A673 (cell line): ENCODE measurements around the gene GCC2. TPM values are rescaled to one million over a fixed set of nuclear protein-coding genes. Genes with fewer than 3 reads are reported as not detected.
"Not testable (repeated sequence)": the region's sequence is repeated elsewhere in the genome, so short reads cannot be mapped to it uniquely, and the experiment has no call there.

Source experiments
- BruUV-seq: library from RNA; stranded (reverse); fragments of 400-500 nt; replicated peaks from 2 replicates; lab custom pipeline; 2021; lab: Mats Ljungman, UMichigan
- CTCF ChIA-PET: fragments of 300-600 bp; sonication (Branson Sonifier 250); formaldehyde crosslinking; loops from one replicate; lab custom pipeline; 2022; ENCODE audit warnings: antibody characterized with exemption; lab: Charles Lee
- POLR2A ChIA-PET: fragments of 300-600 bp; sonication (Branson Sonifier 250); formaldehyde crosslinking; loops from one replicate; lab custom pipeline; 2022; ENCODE audit warnings: antibody characterized with exemption; ENCODE audit not compliant: low non-redundant PET; lab: Charles Lee
- DNase-seq: peaks from one replicate; pipeline ENCODE4 v3.0.0-alpha.2; 2015; ENCODE audit warnings: low spot score
- H3K27ac ChIP-seq: fragments of 200-600 bp; sonication (generic); 2 replicates; pipeline ENCODE4 v1.5.1; 2016; ENCODE audit warnings: mixed run types, low read depth, mild to moderate bottlenecking, mixed read lengths, antibody characterized with exemption, low read length; ENCODE audit not compliant: poor library complexity, severe bottlenecking
- H3K27me3 ChIP-seq: fragments of 200-600 bp; sonication (generic); replicated peaks from 2 replicates; pipeline ENCODE4 v1.6.1; 2017; ENCODE audit warnings: mixed run types, low read depth, mild to moderate bottlenecking, mixed read lengths, antibody characterized with exemption, low read length; ENCODE audit not compliant: insufficient read depth, poor library complexity
- H3K36me3 ChIP-seq: fragments of 200-600 bp; sonication (generic); 2 replicates; pipeline ENCODE4 v1.6.1; 2016; ENCODE audit warnings: mixed run types, mild to moderate bottlenecking, mixed read lengths, antibody characterized with exemption, low read length; ENCODE audit not compliant: insufficient read depth, poor library complexity, severe bottlenecking
- H3K4me1 ChIP-seq: fragments of 200-600 bp; sonication (generic); 2 replicates; pipeline ENCODE4 v1.6.1; 2017; ENCODE audit warnings: mixed run types, mild to moderate bottlenecking, mixed read lengths, antibody characterized with exemption, low read length; ENCODE audit not compliant: insufficient read depth, poor library complexity, severe bottlenecking
- H3K4me3 ChIP-seq: fragments of 200-600 bp; sonication (generic); 2 replicates; pipeline ENCODE4 v1.5.1; 2016; ENCODE audit warnings: low read depth, mixed run types, mild to moderate bottlenecking, mixed read lengths, low read length; ENCODE audit not compliant: poor library complexity, severe bottlenecking
- H3K9me3 ChIP-seq: fragments of 200-600 bp; sonication (generic); 2 replicates; pipeline ENCODE4 v1.6.1; 2016; ENCODE audit warnings: mixed run types, low read depth, mild to moderate bottlenecking, mixed read lengths, antibody characterized with exemption, low read length; ENCODE audit not compliant: poor library complexity, severe bottlenecking
- EZH2 ChIP-seq: fragments of 200-600 bp; sonication (generic); IDR thresholded peaks from 2 replicates; pipeline ENCODE4 v1.6.1; 2017; ENCODE audit warnings: borderline replicate concordance, low read depth, mild to moderate bottlenecking, mixed read lengths, antibody characterized with exemption, low read length; ENCODE audit not compliant: poor library complexity, severe bottlenecking
- intact Hi-C: fragments of 100-400 bp; cut with micrococcal nuclease; formaldehyde crosslinking; loops from one replicate; pipeline ENCODE4 v1.10.0; 2022; ENCODE audit not compliant: unreplicated experiment
- total RNA-seq: library from RNA; stranded (reverse); gene quantifications from 2 replicates; pipeline ENCODE4 v1.2.3, GENCODE V29; 2021
- TF ChIP-seq, protein P1 (sequence below): fragments of 300-800, 200-600 bp; sonication (generic); conservative IDR thresholded peaks from 2 replicates; pipeline ENCODE4 v1.5.1; 2017; ENCODE audit warnings: low read depth, mild to moderate bottlenecking, antibody characterized with exemption, low read length, moderate library complexity, mixed read lengths

The GCC2 gene
- total RNA-seq, 1 experiment from 2014 or later = 25.4 TPM

DNA sequence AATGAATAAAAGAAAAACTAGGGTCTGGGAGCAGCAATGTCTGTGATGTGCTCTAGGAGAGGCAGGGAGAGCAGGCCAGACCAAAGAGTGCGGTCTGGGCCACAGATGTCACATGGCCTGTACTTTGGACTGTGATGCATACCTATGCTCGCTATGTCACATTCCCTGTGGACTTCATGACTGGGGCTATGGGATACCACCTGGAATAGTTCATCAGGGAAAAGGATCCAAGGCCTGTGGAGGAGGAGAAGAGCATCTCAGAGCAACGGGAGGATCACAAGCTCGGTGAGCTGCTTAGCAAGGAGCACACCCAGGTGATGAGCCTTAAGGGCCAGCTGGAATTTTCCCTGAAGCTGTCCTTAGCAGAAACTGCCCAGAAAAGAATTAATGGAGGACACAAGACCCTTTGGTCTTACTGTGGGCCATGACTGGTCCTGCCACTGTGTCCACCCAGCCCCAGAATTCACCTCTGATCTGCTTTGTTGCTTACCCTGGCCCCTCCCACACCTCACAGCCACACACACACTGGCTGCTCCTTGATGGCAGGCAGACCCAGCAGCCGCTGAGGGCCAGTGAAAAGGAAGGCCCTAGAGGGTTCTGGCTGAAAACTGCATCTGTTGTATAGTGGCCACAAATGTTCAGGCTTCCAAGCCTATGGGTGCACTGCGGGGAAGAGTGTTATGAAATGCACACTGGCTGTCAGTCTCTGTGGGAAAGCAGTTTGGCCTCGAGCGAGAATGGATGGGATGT lies 25.3 kb upstream of the GCC2 start:
- Histone ChIP-seq H3K4me3 (no peak overlapping the region), H3K4me1 (no peaks in the 10 kb centered on the region), H3K9me3 (no peaks in the 10 kb centered on the region), H3K27ac (no peak overlapping the region), H3K27me3 (no peaks in the 10 kb centered on the region), H3K36me3 (no peaks in the 10 kb centered on the region)
- POLR2A ChIA-PET = no interaction called here
- DNase-seq = no peak
- TF ChIP-seq EZH2 = no peak
- TF ChIP-seq, protein P1, sequence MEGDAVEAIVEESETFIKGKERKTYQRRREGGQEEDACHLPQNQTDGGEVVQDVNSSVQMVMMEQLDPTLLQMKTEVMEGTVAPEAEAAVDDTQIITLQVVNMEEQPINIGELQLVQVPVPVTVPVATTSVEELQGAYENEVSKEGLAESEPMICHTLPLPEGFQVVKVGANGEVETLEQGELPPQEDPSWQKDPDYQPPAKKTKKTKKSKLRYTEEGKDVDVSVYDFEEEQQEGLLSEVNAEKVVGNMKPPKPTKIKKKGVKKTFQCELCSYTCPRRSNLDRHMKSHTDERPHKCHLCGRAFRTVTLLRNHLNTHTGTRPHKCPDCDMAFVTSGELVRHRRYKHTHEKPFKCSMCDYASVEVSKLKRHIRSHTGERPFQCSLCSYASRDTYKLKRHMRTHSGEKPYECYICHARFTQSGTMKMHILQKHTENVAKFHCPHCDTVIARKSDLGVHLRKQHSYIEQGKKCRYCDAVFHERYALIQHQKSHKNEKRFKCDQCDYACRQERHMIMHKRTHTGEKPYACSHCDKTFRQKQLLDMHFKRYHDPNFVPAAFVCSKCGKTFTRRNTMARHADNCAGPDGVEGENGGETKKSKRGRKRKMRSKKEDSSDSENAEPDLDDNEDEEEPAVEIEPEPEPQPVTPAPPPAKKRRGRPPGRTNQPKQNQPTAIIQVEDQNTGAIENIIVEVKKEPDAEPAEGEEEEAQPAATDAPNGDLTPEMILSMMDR = no peak
- intact Hi-C loops = no loop called here
- CTCF ChIA-PET = no interaction called here
- no TSS peak for BruUV-seq

DNA sequence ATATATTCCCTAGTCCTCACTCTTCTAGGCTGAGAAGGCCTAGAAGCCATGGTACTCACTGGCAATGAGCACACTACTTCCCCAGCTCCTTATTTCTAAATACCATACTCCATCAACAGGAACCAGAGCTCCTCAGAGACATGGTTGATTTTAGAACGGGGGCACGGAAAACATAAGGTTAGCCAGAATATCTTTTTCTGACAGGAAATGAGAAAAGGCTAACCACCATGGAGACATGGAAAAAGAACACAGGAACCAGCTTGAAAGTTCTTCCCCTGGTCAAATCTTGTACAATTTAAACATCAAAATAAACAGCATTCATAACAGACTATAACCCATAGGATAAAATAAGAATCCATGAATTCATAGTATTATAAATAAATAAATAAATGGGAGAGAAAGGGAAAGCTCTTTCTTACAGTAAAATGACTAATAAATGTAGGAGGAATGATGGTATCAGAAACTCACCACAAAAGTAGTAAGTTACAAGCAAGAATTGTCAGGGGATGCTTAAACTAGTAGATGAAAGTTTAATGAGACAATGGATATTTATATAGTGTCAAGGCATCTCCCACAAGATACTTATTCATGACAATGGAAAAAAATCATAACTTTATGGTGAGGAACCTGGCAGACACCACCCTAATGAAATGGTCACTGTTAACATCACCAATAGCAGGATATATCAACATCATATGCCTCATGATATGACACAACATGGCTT lies 20.6 kb upstream of the GCC2 start:
- intact Hi-C loops = no loop called here
- TF ChIP-seq, protein P1 = no peak
- TF ChIP-seq EZH2 = no peak
- Histone ChIP-seq H3K27me3 (no peaks in the 10 kb centered on the region), H3K4me3 (no peak overlapping the region), H3K4me1 (no peaks in the 10 kb centered on the region), H3K36me3 (no peaks in the 10 kb centered on the region), H3K9me3 (no peaks in the 10 kb centered on the region), H3K27ac (no peak overlapping the region)
- no TSS peak for BruUV-seq
- DNase-seq = no peak
- POLR2A ChIA-PET = no interaction called here
- CTCF ChIA-PET = no interaction called here

DNA sequence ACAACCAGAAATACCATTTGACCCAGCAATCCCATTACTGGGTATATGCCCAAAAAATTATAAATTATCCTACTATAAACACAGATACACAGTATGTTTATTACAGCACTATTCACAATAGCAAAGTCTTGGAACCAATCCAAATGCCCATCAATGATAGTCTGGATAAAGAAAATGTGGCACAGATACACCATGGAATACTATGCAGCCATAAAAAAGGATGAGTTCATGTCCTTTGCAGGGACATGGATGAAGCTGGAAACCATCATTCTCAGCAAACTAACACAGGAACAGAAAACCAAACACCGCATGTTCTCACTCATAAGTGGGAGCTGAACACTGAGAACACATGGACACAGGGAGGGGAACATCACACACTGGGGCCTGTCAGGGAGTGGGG lies 13.4 kb upstream of the GCC2 start:
- POLR2A ChIA-PET, H3K27me3 ChIP-seq, H3K4me1 ChIP-seq, DNase-seq, H3K4me3 ChIP-seq, intact Hi-C loops, H3K36me3 ChIP-seq, H3K27ac ChIP-seq, H3K9me3 ChIP-seq, BruUV-seq, CTCF ChIA-PET: not testable (repeated sequence)
